B cell (primary cell): Measurements from ENCODE around the gene RSBN1L. TPM values are rescaled to one million over a fixed set of nuclear protein-coding genes. Genes with fewer than 3 reads are reported as not detected.
A peak's percentile ranks its signal among the peaks of the same experiment; 100 is the strongest.
"Not testable (repeated sequence)": the region's sequence is repeated elsewhere in the genome, so short reads cannot be mapped to it uniquely, and the experiment has no call there.

Experiments used
- ATAC-seq: fragments of 200-7000 bp; cut with Tn5 transposase; one replicate; pipeline ENCODE4 v1.10.0; 2021; ENCODE audit warnings: low read depth, mild to moderate bottlenecking, moderate number of reproducible peaks, moderate library complexity
- CTCF ChIA-PET: fragments of 350-600 bp; sonication (Branson Sonifier 250); formaldehyde crosslinking; loops from one replicate; lab custom pipeline; 2021; ENCODE audit warnings: antibody characterized with exemption, inconsistent platforms; lab: Charles Lee
- POLR2A ChIA-PET: fragments of 350-600 bp; sonication (Branson Sonifier 250); formaldehyde crosslinking; loops from one replicate; lab custom pipeline; 2021; ENCODE audit warnings: antibody characterized with exemption; lab: Charles Lee
- DNase-seq: peaks from one replicate; pipeline ENCODE4 v3.0.0; 2013
- H2AFZ ChIP-seq: 2 replicates; pipeline ENCODE4 v1.6.1; 2012; ENCODE audit warnings: mild to moderate bottlenecking, low read depth, low read length; ENCODE audit not compliant: insufficient read depth, poor library complexity, severe bottlenecking
- H3K27ac ChIP-seq, 2 donors: 1 replicate in 1 of 2; 2 replicates in 1 of 2; pipeline ENCODE4 v1.5.1; 2012 to 2013; ENCODE audit warnings: low read length in 2 of 2, mild to moderate bottlenecking in 2 of 2, moderate library complexity in 1 of 2
- H3K27me3 ChIP-seq, 4 experiments: fragments of 200-600 bp in 1 of 4; sonication (generic) in 1 of 4; replicated peaks in 1 of 4; 1 replicate in 2 of 4; 2 replicates in 2 of 4; pipeline versions ENCODE4 v1.6.1 to v1.7.0; 2013 to 2016; ENCODE audit warnings: low read length in 3 of 4, mild to moderate bottlenecking in 2 of 4, mixed read lengths in 1 of 4, moderate library complexity in 1 of 4; ENCODE audit not compliant: insufficient read depth in 4 of 4, control insufficient read depth in 3 of 4; ENCODE audit errors: control extremely low read depth in 1 of 4
- H3K36me3 ChIP-seq, 2 experiments: replicated peaks in 1 of 2; 1 replicate in 1 of 2; 2 replicates in 1 of 2; pipeline versions ENCODE4 v1.6.1 to v1.7.1; 2013; ENCODE audit warnings: low read length in 1 of 2; ENCODE audit not compliant: insufficient read depth in 2 of 2, control insufficient read depth in 1 of 2; ENCODE audit errors: control extremely low read depth in 1 of 2, extremely low read depth in 1 of 2
- H3K4me1 ChIP-seq, 2 donors: fragments of 200-600 bp in 1 of 2; sonication (generic) in 1 of 2; 1 replicate in 1 of 2; 2 replicates in 1 of 2; pipeline versions ENCODE4 v1.5.1 to v1.6.1; 2013 to 2017; ENCODE audit warnings: low read length in 2 of 2; ENCODE audit not compliant: control insufficient read depth in 2 of 2, insufficient read depth in 2 of 2
- H3K4me2 ChIP-seq: replicated peaks from 2 replicates; pipeline ENCODE3; 2012; ENCODE audit warnings: mild to moderate bottlenecking, low read depth, low read length; ENCODE audit not compliant: poor library complexity, severe bottlenecking
- H3K4me3 ChIP-seq, 5 experiments: fragments of 200-600 bp in 1 of 5; sonication (generic) in 1 of 5; 1 replicate in 3 of 5; 2 replicates in 2 of 5; pipeline versions ENCODE4 v1.5.1 to v1.7.0; 2011 to 2016; ENCODE audit warnings: low read length in 4 of 5, mild to moderate bottlenecking in 4 of 5, low read depth in 2 of 5, control low read depth in 1 of 5, moderate library complexity in 1 of 5; ENCODE audit not compliant: insufficient read depth in 1 of 5; ENCODE audit errors: control extremely low read depth in 1 of 5, extremely low read depth in 1 of 5
- H3K79me2 ChIP-seq: fragments of 200-600 bp; sonication (generic); one replicate; pipeline ENCODE4 v1.6.0; 2016; ENCODE audit warnings: low read length; ENCODE audit not compliant: control insufficient read depth, insufficient read depth
- H3K9ac ChIP-seq: fragments of 200-600 bp; sonication (generic); 2 replicates; pipeline ENCODE4 v1.6.1; 2017; ENCODE audit warnings: mild to moderate bottlenecking, low read length, moderate library complexity
- H3K9me3 ChIP-seq, 3 donors: one replicate each; pipeline versions ENCODE4 v1.6.1 to v1.7.1; 2013; ENCODE audit warnings: low read length in 2 of 3; ENCODE audit not compliant: control insufficient read depth in 2 of 3, insufficient read depth in 1 of 3; ENCODE audit errors: control extremely low read depth in 1 of 3
- H4K20me1 ChIP-seq: 2 replicates; pipeline ENCODE4 v1.6.0; 2012; ENCODE audit warnings: mild to moderate bottlenecking, low read length; ENCODE audit not compliant: insufficient read depth, control insufficient read depth, poor library complexity, severe bottlenecking
- H3K27ac Mint-ChIP-seq: one replicate; pipeline ENCODE4 v1.8.0; 2021; ENCODE audit warnings: mixed read lengths
- H3K27me3 Mint-ChIP-seq: one replicate; pipeline ENCODE4 v1.8.0; 2021; ENCODE audit warnings: mixed read lengths
- H3K4me1 Mint-ChIP-seq: one replicate; pipeline ENCODE4 v1.8.0; 2021; ENCODE audit warnings: mixed read lengths
- H3K4me3 Mint-ChIP-seq: one replicate; pipeline ENCODE4 v1.8.0; 2021; ENCODE audit warnings: mixed read lengths
- H3K9me3 Mint-ChIP-seq: one replicate; pipeline ENCODE4 v1.8.0; 2022; ENCODE audit warnings: mixed read lengths; ENCODE audit not compliant: insufficient read depth
- CTCF ChIP-seq: fragments of 200-600 bp; IDR thresholded peaks from one replicate; pipeline ENCODE4 v1.8.0; 2022; ENCODE audit warnings: antibody characterized with exemption, mild to moderate bottlenecking
- WGBS: methylation state at CpG from one replicate; pipeline ENCODE4 v1.1.5; 2013; ENCODE audit warnings: missing lambda C conversion rate; ENCODE audit not compliant: insufficient coverage; 5-methylcytosine and 5-hydroxymethylcytosine counted together
- intact Hi-C: fragments of 100-400 bp; cut with micrococcal nuclease; formaldehyde crosslinking; loops from one replicate; pipeline ENCODE4 v1.10.0; 2022
- polyA plus RNA-seq: library from polyadenylated mRNA; depleted of rRNA; stranded (reverse); fragments of >200 nt; gene quantifications from 2 replicates; pipeline ENCODE4 v1.2.3, GENCODE V29; 2012
- total RNA-seq, 2 donors: library from RNA; stranded (reverse); fragments of 120-200 nt in 1 of 2; gene quantifications; 1 replicate in 1 of 2; 2 replicates in 1 of 2; pipeline versions ENCODE4 v1.2.3 to v1.2.4, GENCODE V29; 2013 to 2022

Gene RSBN1L
- total and polyA plus RNA-seq, 2 donors (not counting 1 experiment from before 2014, with no cell fraction given), result 17.0 to 47.0 TPM

GRCh38 chr7:77702968-77703472, 6.8 kb downstream of the RSBN1L start:
- Histone ChIP-seq H4K20me1 (peaks cover 55% of the 10 kb centered on the region), H3K27me3 (no peaks in the 10 kb centered on the region), H3K27ac (no peak overlapping the region), H3K9me3 (no peaks in the 10 kb centered on the region), H2AFZ (no peak overlapping the region), H3K4me3 (no peak overlapping the region), H3K4me1 (peaks cover 24 to 25% of the 10 kb centered on the region in 2 donors), H3K79me2 (peaks cover 98% of the 10 kb centered on the region), H3K4me2 (peak overlapping the region; percentile 7), H3K36me3 (peaks cover 0 to 19% of the 10 kb centered on the region in 2 experiments), H3K9ac (no peak overlapping the region)
- Mint-ChIP-seq H3K27ac (no peak overlapping the region), H3K27me3 (no peaks in the 10 kb centered on the region), H3K4me1 (peaks cover 47% of the 10 kb centered on the region), H3K4me3 (no peak overlapping the region), H3K9me3 (no peaks in the 10 kb centered on the region)
- no peak for DNase-seq
- no peak for ATAC-seq
- intact Hi-C loops, result no loop called here
- CTCF ChIA-PET, result interaction anchor here (0.9 to 1.9 kb wide), 2 partner anchors 57 kb away, joined by 3 to 8 read pairs; no protein-coding TSS in a partner anchor
- TF ChIP-seq CTCF, result no peak
- no CpG with 5 or more reads among the region's 3 CpGs for WGBS
- POLR2A ChIA-PET, result interaction anchor here (0.7 kb wide), 1 partner anchor 11 kb away, joined by 3 read pairs; no protein-coding TSS in a partner anchor

- H3K4me2 ChIP-seq, H3K27me3 Mint-ChIP-seq, intact Hi-C loops, ATAC-seq, H3K9me3 Mint-ChIP-seq, H3K9ac ChIP-seq, H3K4me3 Mint-ChIP-seq, POLR2A ChIA-PET, H3K27ac Mint-ChIP-seq, H3K4me3 ChIP-seq, H3K9me3 ChIP-seq, H3K27me3 ChIP-seq, H2AFZ ChIP-seq, DNase-seq, H3K27ac ChIP-seq: not testable (repeated sequence)
- peaks cover 0 to 19% of the 10 kb centered on the region in 2 experiments for H3K36me3 ChIP-seq
- WGBS, result 92% methylated on average over 6 of the region's 9 CpGs
- peaks cover 45% of the 10 kb centered on the region for H3K4me1 Mint-ChIP-seq
- CTCF ChIA-PET, result interaction anchor here (0.9 kb wide), 1 partner anchor 56 kb away, joined by 3 read pairs; no protein-coding TSS in a partner anchor
- peaks cover 57% of the 10 kb centered on the region for H4K20me1 ChIP-seq
- H3K79me2 ChIP-seq, result peaks cover 98% of the 10 kb centered on the region
- peaks cover 18 to 23% of the 10 kb centered on the region in 2 donors for H3K4me1 ChIP-seq
Measured at GRCh38 chr7:77703669-77704068, 7.4 kb downstream of the RSBN1L start.
